Mesenteric fat pad (tissue), 1 donor: ENCODE data around the gene KRT9. TPM values are rescaled to one million over a fixed set of nuclear protein-coding genes. Genes with fewer than 3 reads are reported as not detected.
"Not testable (repeated sequence)": the region's sequence is repeated elsewhere in the genome, so short reads cannot be mapped to it uniquely, and the experiment has no call there.

ENCODE experiments used
- DNase-seq: peaks from one replicate; pipeline ENCODE4 v3.0.0-alpha.2; 2020; ENCODE audit warnings: low spot score
- total RNA-seq: library from RNA; stranded (reverse); fragmentation: NEBNext Ultra II Directional; extraction: Animal tissue kit (Norgen Biotek cat#: 25700); gene quantifications from one replicate; pipeline ENCODE4 v1.2.1, GENCODE V29; 2021
- donor health status: DM: yes; HTN: yes; CAD: no.

KRT9 gene
- total RNA-seq, 1 donor from 2014 or later = not detected

- DNase-seq = no peak
These were observed 23.7 kb downstream of the KRT9 start for GRCh38 chr17:41547921-41548843.

- DNase-seq = no peak
These were observed 24.4 kb downstream of the KRT9 start for GRCh38 chr17:41547378-41547841.

GRCh38 chr17:41546819-41547218, 25.0 kb downstream of the KRT9 start:
- DNase-seq = no peak

GRCh38 chr17:41545829-41546410, 25.9 kb downstream of the KRT9 start:
- DNase-seq = no peak

GRCh38 chr17:41544935-41545334, 26.9 kb downstream of the KRT9 start:
- DNase-seq = no peak

GRCh38 chr17:41544491-41544892, 27.4 kb downstream of the KRT9 start:
- DNase-seq = no peak

GRCh38 chr17:41542786-41543185, 29.1 kb downstream of the KRT9 start:
- DNase-seq = not testable (repeated sequence)

- no peak for DNase-seq
These were observed 29.5 kb downstream of the KRT9 start for GRCh38 chr17:41542357-41542756.

GRCh38 chr17:41540921-41541625, 30.8 kb downstream of the KRT9 start:
- no peak for DNase-seq

GRCh38 chr17:41539979-41540701, 31.7 kb downstream of the KRT9 start:
- DNase-seq = no peak

GRCh38 chr17:41539071-41539492, 32.8 kb downstream of the KRT9 start:
- no peak for DNase-seq

GRCh38 chr17:41538565-41538991, 33.3 kb downstream of the KRT9 start:
- no peak for DNase-seq

GRCh38 chr17:41537990-41538389, 33.9 kb downstream of the KRT9 start:
- no peak for DNase-seq

GRCh38 chr17:41537614-41537954, 34.3 kb downstream of the KRT9 start:
- DNase-seq = no peak

GRCh38 chr17:41536741-41537613, 34.9 kb downstream of the KRT9 start:
- no peak for DNase-seq

- DNase-seq = no peak
These were observed 35.9 kb downstream of the KRT9 start for GRCh38 chr17:41535764-41536481.

GRCh38 chr17:41534899-41535546, 36.8 kb downstream of the KRT9 start:
- no peak for DNase-seq

GRCh38 chr17:41533613-41534012, 38.2 kb downstream of the KRT9 start:
- no peak for DNase-seq

- DNase-seq = no peak
These were observed 38.8 kb downstream of the KRT9 start for GRCh38 chr17:41532947-41533570.
